Measurements from ENCODE around the gene FAM222A.

The FAM222A gene

GRCh38 chr12:109815225-109815624, 101.6 kb downstream of the FAM222A start:
- H3K4me3 ChIP-seq (ENCODE audit: low read depth, low read length), result no peak overlapping the region
- H3K9me3 ChIP-seq, result no peaks in the 10 kb centered on the region
- no peaks in the 10 kb centered on the region; the same call in 1 of the 2 replicates for H3K27me3 ChIP-seq
- no peaks in the 10 kb centered on the region for H3K36me3 ChIP-seq
- DNase-seq, result no peak
- TF ChIP-seq CTCF (IDR thresholded peaks at IDR 0.05; ENCODE audit: low read depth, low read length), result no peak
- no peaks in the 10 kb centered on the region for H3K4me1 ChIP-seq

GRCh38 chr12:109815757-109816617, 102.4 kb downstream of the FAM222A start:
- Histone ChIP-seq H3K4me1 (no peaks in the 10 kb centered on the region), H3K36me3 (no peaks in the 10 kb centered on the region), H3K9me3 (no peaks in the 10 kb centered on the region), H3K4me3 (ENCODE audit: low read depth, low read length) (no peak overlapping the region), H3K27me3 (peaks cover 3% of the 10 kb centered on the region; the same call in 1 of the 2 replicates)
- no peak for TF ChIP-seq CTCF (IDR thresholded peaks at IDR 0.05; ENCODE audit: low read depth, low read length)
- no peak for DNase-seq

GRCh38 chr12:109816870-109817269, 103.2 kb downstream of the FAM222A start:
- H3K9me3 ChIP-seq, result no peaks in the 10 kb centered on the region
- H3K36me3 ChIP-seq, result no peaks in the 10 kb centered on the region
- DNase-seq, result no peak
- no peak overlapping the region for H3K4me3 ChIP-seq (ENCODE audit: low read depth, low read length)
- H3K4me1 ChIP-seq, result no peaks in the 10 kb centered on the region
- no peak for TF ChIP-seq CTCF (IDR thresholded peaks at IDR 0.05; ENCODE audit: low read depth, low read length)
- H3K27me3 ChIP-seq, result peaks cover 3% of the 10 kb centered on the region; the same call in 1 of the 2 replicates

- no peak for TF ChIP-seq CTCF (IDR thresholded peaks at IDR 0.05; ENCODE audit: low read depth, low read length)
- no peak for DNase-seq
Observed at GRCh38 chr12:109817627-109818231, 104.1 kb downstream of the FAM222A start.

GRCh38 chr12:109818253-109818652, 104.6 kb downstream of the FAM222A start:
- H3K4me3 ChIP-seq (ENCODE audit: low read depth, low read length), result no peak overlapping the region
- no peak for DNase-seq
- no peaks in the 10 kb centered on the region for H3K36me3 ChIP-seq
- TF ChIP-seq CTCF (IDR thresholded peaks at IDR 0.05; ENCODE audit: low read depth, low read length), result no peak
- peaks cover 3% of the 10 kb centered on the region; the same call in 1 of the 2 replicates for H3K27me3 ChIP-seq
- no peaks in the 10 kb centered on the region for H3K9me3 ChIP-seq
- H3K4me1 ChIP-seq, result no peaks in the 10 kb centered on the region

More at GRCh38 chr12:109817627-109818231, 104.1 kb downstream of the FAM222A start:
- Histone ChIP-seq H3K27me3 (peaks cover 3% of the 10 kb centered on the region; the same call in 1 of the 2 replicates), H3K4me1 (no peaks in the 10 kb centered on the region), H3K4me3 (ENCODE audit: low read depth, low read length) (no peak overlapping the region), H3K36me3 (no peaks in the 10 kb centered on the region), H3K9me3 (no peaks in the 10 kb centered on the region)
